H9 (cell line): ENCODE measurements around the gene TBC1D2. TPM values are rescaled to one million over a fixed set of nuclear protein-coding genes. Genes with fewer than 3 reads are reported as not detected.
A peak's percentile ranks its signal among the peaks of the same experiment; 100 is the strongest.

Experiments used
- DNase-seq: peaks from one replicate; pipeline ENCODE4 v3.0.0-alpha.2; 2017
- H2AFZ ChIP-seq: one replicate; pipeline ENCODE4 v1.6.1; 2013; ENCODE audit warnings: mild to moderate bottlenecking, low read length, control low read depth, moderate library complexity
- H2AK5ac ChIP-seq: 2 replicates; pipeline ENCODE4 v1.6.1; 2013; ENCODE audit warnings: low read length, control low read depth, mixed read lengths; ENCODE audit not compliant: insufficient read length
- H2BK120ac ChIP-seq: one replicate; pipeline ENCODE4 v1.6.1; 2013; ENCODE audit warnings: low read depth, mild to moderate bottlenecking, low read length, control low read depth, inconsistent platforms; ENCODE audit not compliant: poor library complexity, severe bottlenecking
- H2BK12ac ChIP-seq: 2 replicates; pipeline ENCODE4 v1.6.1; 2013; ENCODE audit warnings: low read length, control low read depth, mixed read lengths, low read depth; ENCODE audit not compliant: insufficient read length
- H2BK15ac ChIP-seq: 2 replicates; pipeline ENCODE4 v1.6.1; 2013; ENCODE audit warnings: low read depth, low read length, control low read depth
- H2BK20ac ChIP-seq: one replicate; pipeline ENCODE4 v1.6.1; 2013; ENCODE audit warnings: low read depth, mild to moderate bottlenecking, low read length, control low read depth, inconsistent platforms; ENCODE audit not compliant: poor library complexity, severe bottlenecking
- H2BK5ac ChIP-seq: 2 replicates; pipeline ENCODE4 v1.6.1; 2013; ENCODE audit warnings: low read length, control low read depth, mixed read lengths; ENCODE audit not compliant: insufficient read length
- H3K14ac ChIP-seq: 2 replicates; pipeline ENCODE4 v1.6.1; 2013; ENCODE audit warnings: low read length, control low read depth; ENCODE audit not compliant: insufficient read depth
- H3K18ac ChIP-seq: 2 replicates; pipeline ENCODE4 v1.6.1; 2013; ENCODE audit warnings: low read depth, mild to moderate bottlenecking, mixed read lengths, low read length, control low read depth; ENCODE audit not compliant: insufficient read length
- H3K23ac ChIP-seq: 2 replicates; pipeline ENCODE4 v1.6.1; 2013; ENCODE audit warnings: low read length, control low read depth, mixed read lengths, low read depth; ENCODE audit not compliant: insufficient read length
- H3K23me2 ChIP-seq: 2 replicates; pipeline ENCODE4 v1.6.1; 2013; ENCODE audit warnings: low read depth, mild to moderate bottlenecking, mixed read lengths, low read length, control low read depth; ENCODE audit not compliant: insufficient read length, poor library complexity, severe bottlenecking
- H3K27ac ChIP-seq: 2 replicates; pipeline ENCODE4 v1.5.1; 2013; ENCODE audit warnings: low read length, control low read depth, mixed read lengths, low read depth; ENCODE audit not compliant: insufficient read length
- H3K27me3 ChIP-seq: 2 replicates; pipeline ENCODE4 v1.6.1; 2013; ENCODE audit warnings: low read length, control low read depth, inconsistent platforms; ENCODE audit not compliant: insufficient read depth
- H3K4ac ChIP-seq: 2 replicates; pipeline ENCODE4 v1.6.1; 2013; ENCODE audit warnings: low read depth, mild to moderate bottlenecking, control low read depth, inconsistent platforms, low read length, moderate library complexity
- H3K4me1 ChIP-seq: 2 replicates; pipeline ENCODE4 v1.6.1; 2013; ENCODE audit warnings: low read length, control low read depth, inconsistent platforms; ENCODE audit not compliant: insufficient read depth
- H3K4me2 ChIP-seq: 2 replicates; pipeline ENCODE4 v1.6.1; 2013; ENCODE audit warnings: low read length, control low read depth, mixed read lengths; ENCODE audit not compliant: insufficient read length, insufficient read depth
- H3K56ac ChIP-seq: 2 replicates; pipeline ENCODE4 v1.6.1; 2013; ENCODE audit warnings: low read depth, mild to moderate bottlenecking, mixed read lengths, low read length, control low read depth; ENCODE audit not compliant: insufficient read length
- H3K79me1 ChIP-seq: 2 replicates; pipeline ENCODE4 v1.6.1; 2013; ENCODE audit warnings: low read depth, mild to moderate bottlenecking, moderate library complexity, low read length, control low read depth, inconsistent platforms; ENCODE audit not compliant: insufficient read depth, poor library complexity, severe bottlenecking
- H3K79me2 ChIP-seq: 2 replicates; pipeline ENCODE4 v1.6.1; 2013; ENCODE audit warnings: low read length, control low read depth, inconsistent platforms; ENCODE audit not compliant: insufficient read depth
- H3K9ac ChIP-seq: 2 replicates; pipeline ENCODE4 v1.6.1; 2013; ENCODE audit warnings: low read length, control low read depth, mixed read lengths; ENCODE audit not compliant: insufficient read length; ENCODE audit errors: extremely low read depth
- H3K9me3 ChIP-seq: one replicate; pipeline ENCODE4 v1.6.1; 2013; ENCODE audit warnings: low read depth, low read length, inconsistent platforms; ENCODE audit not compliant: control insufficient read depth
- H3T11ph ChIP-seq: one replicate; pipeline ENCODE4 v1.6.1; 2013; ENCODE audit warnings: mild to moderate bottlenecking, low read length, control low read depth, inconsistent platforms
- H4K20me1 ChIP-seq: one replicate; pipeline ENCODE4 v1.6.1; 2013; ENCODE audit not compliant: control insufficient read depth, insufficient read length, insufficient read depth
- H4K5ac ChIP-seq: 2 replicates; pipeline ENCODE4 v1.6.1; 2013; ENCODE audit warnings: low read depth, mild to moderate bottlenecking, mixed read lengths, low read length, control low read depth; ENCODE audit not compliant: insufficient read length
- H4K8ac ChIP-seq: replicated peaks from 2 replicates; pipeline ENCODE4 v1.6.1; 2013; ENCODE audit warnings: low read length, control low read depth, mixed read lengths, low read depth; ENCODE audit not compliant: insufficient read length
- H4K91ac ChIP-seq: 2 replicates; pipeline ENCODE4 v1.6.1; 2013; ENCODE audit warnings: low read depth, mild to moderate bottlenecking, moderate library complexity, mixed read lengths, low read length, control low read depth; ENCODE audit not compliant: insufficient read length
- H3K27ac Mint-ChIP-seq, 3 experiments: 2 replicates in 2 of 3; 3 replicates in 1 of 3; pipeline ENCODE4 v1.8.0; 2020 to 2021; ENCODE audit warnings: mixed read lengths in 3 of 3, mild to moderate bottlenecking in 1 of 3, moderate library complexity in 1 of 3
- H3K27me3 Mint-ChIP-seq: 2 replicates; pipeline ENCODE4 v1.8.0; 2021; ENCODE audit warnings: low read depth, mild to moderate bottlenecking, moderate library complexity, mixed read lengths
- H3K36me3 Mint-ChIP-seq, 3 experiments: 2 replicates in 2 of 3; 3 replicates in 1 of 3; pipeline ENCODE4 v1.8.0; 2020 to 2021; ENCODE audit warnings: low read depth in 3 of 3, mixed read lengths in 3 of 3; ENCODE audit not compliant: insufficient read depth in 1 of 3
- H3K4me1 Mint-ChIP-seq, 2 experiments: 2 replicates each; pipeline ENCODE4 v1.8.0; 2020; ENCODE audit warnings: mixed read lengths in 2 of 2
- H3K4me3 Mint-ChIP-seq, 2 experiments: 2 replicates in 1 of 2; 3 replicates in 1 of 2; pipeline ENCODE4 v1.8.0; 2020 to 2021; ENCODE audit warnings: mild to moderate bottlenecking in 2 of 2, mixed read lengths in 2 of 2, moderate library complexity in 1 of 2
- H3K9me3 Mint-ChIP-seq, 2 experiments: 2 replicates in 1 of 2; 3 replicates in 1 of 2; pipeline ENCODE4 v1.8.0; 2020; ENCODE audit warnings: mild to moderate bottlenecking in 2 of 2, mixed read lengths in 2 of 2, moderate library complexity in 1 of 2
- WGBS: extraction: QIAGEN DNeasy Blood & Tissue Kit; methylation state at CpG from one replicate; pipeline ENCODE4 v1.1.7; 2013; ENCODE audit warnings: missing lambda C conversion rate, low lambda C conversion rate, mixed read lengths; ENCODE audit not compliant: insufficient read length; ENCODE audit errors: extremely low coverage; 5-methylcytosine and 5-hydroxymethylcytosine counted together
- total RNA-seq: library from RNA; stranded (reverse); gene quantifications from 2 replicates; pipeline ENCODE4 v1.2.1, GENCODE V29; 2021
- TF ChIP-seq, protein P1 (sequence below): fragments of 200-600 bp; sonication (generic); conservative IDR thresholded peaks from 3 replicates; pipeline ENCODE4 v1.8.0; 2021; ENCODE audit warnings: antibody characterized with exemption, mild to moderate bottlenecking

The TBC1D2 gene
- total RNA-seq, 1 experiment from 2014 or later: 2.9 TPM

- H3K27ac ChIP-seq: no peak overlapping the region
- DNase-seq: no peak
- H3K9ac ChIP-seq: no peak overlapping the region
- H3K4me2 ChIP-seq: no peak overlapping the region
- no peak overlapping the region for H4K8ac ChIP-seq
- H3K14ac ChIP-seq: no peak overlapping the region
- H3K36me3 Mint-ChIP-seq: peaks cover 0 to 8% (median 0%) of the 10 kb centered on the region in 3 experiments; a peak in 3 of 7 replicates
- peak overlapping the region in 1 of 3 experiments; percentile 72; a peak in 3 of 7 replicates for H3K27ac Mint-ChIP-seq
- no peaks in the 10 kb centered on the region for H3K79me2 ChIP-seq
- peaks cover 3% of the 10 kb centered on the region for H3K4me1 ChIP-seq
- H2BK15ac ChIP-seq: no peak overlapping the region
- no CpG with 5 or more reads among the region's 16 CpGs for WGBS
- H2BK5ac ChIP-seq: no peak overlapping the region
- H2BK20ac ChIP-seq: no peak overlapping the region
- H3K4ac ChIP-seq: no peak overlapping the region
- H4K91ac ChIP-seq: no peak overlapping the region
- no peaks in the 10 kb centered on the region for H3K23me2 ChIP-seq
- H3K27me3 ChIP-seq: no peaks in the 10 kb centered on the region
- no peaks in the 10 kb centered on the region for H3K9me3 ChIP-seq
- H4K20me1 ChIP-seq: no peaks in the 10 kb centered on the region
- no peak overlapping the region for H2BK120ac ChIP-seq
- H3K56ac ChIP-seq: no peak overlapping the region
- H3T11ph ChIP-seq: no peak overlapping the region
- no peak overlapping the region for H2BK12ac ChIP-seq
- no peak overlapping the region for H3K4me3 Mint-ChIP-seq
- TF ChIP-seq, protein P1, sequence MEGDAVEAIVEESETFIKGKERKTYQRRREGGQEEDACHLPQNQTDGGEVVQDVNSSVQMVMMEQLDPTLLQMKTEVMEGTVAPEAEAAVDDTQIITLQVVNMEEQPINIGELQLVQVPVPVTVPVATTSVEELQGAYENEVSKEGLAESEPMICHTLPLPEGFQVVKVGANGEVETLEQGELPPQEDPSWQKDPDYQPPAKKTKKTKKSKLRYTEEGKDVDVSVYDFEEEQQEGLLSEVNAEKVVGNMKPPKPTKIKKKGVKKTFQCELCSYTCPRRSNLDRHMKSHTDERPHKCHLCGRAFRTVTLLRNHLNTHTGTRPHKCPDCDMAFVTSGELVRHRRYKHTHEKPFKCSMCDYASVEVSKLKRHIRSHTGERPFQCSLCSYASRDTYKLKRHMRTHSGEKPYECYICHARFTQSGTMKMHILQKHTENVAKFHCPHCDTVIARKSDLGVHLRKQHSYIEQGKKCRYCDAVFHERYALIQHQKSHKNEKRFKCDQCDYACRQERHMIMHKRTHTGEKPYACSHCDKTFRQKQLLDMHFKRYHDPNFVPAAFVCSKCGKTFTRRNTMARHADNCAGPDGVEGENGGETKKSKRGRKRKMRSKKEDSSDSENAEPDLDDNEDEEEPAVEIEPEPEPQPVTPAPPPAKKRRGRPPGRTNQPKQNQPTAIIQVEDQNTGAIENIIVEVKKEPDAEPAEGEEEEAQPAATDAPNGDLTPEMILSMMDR: no peak
- H4K5ac ChIP-seq: no peak overlapping the region
- H3K27me3 Mint-ChIP-seq: no peaks in the 10 kb centered on the region; the same call in 1 of the 2 replicates
- no peak overlapping the region for H3K18ac ChIP-seq
- H3K9me3 Mint-ChIP-seq: no peaks in the 10 kb centered on the region
- H3K23ac ChIP-seq: no peak overlapping the region
- H2AK5ac ChIP-seq: no peak overlapping the region
- no peaks in the 10 kb centered on the region for H3K79me1 ChIP-seq
- H2AFZ ChIP-seq: no peak overlapping the region
- H3K4me1 Mint-ChIP-seq: peaks cover 29% of the 10 kb centered on the region in 2 experiments
Observed at GRCh38 chr9:98248737-98249474, 6.5 kb downstream of the TBC1D2 start.
